ENCODE data around the gene MAP4K1.

The MAP4K1 gene

DNA sequence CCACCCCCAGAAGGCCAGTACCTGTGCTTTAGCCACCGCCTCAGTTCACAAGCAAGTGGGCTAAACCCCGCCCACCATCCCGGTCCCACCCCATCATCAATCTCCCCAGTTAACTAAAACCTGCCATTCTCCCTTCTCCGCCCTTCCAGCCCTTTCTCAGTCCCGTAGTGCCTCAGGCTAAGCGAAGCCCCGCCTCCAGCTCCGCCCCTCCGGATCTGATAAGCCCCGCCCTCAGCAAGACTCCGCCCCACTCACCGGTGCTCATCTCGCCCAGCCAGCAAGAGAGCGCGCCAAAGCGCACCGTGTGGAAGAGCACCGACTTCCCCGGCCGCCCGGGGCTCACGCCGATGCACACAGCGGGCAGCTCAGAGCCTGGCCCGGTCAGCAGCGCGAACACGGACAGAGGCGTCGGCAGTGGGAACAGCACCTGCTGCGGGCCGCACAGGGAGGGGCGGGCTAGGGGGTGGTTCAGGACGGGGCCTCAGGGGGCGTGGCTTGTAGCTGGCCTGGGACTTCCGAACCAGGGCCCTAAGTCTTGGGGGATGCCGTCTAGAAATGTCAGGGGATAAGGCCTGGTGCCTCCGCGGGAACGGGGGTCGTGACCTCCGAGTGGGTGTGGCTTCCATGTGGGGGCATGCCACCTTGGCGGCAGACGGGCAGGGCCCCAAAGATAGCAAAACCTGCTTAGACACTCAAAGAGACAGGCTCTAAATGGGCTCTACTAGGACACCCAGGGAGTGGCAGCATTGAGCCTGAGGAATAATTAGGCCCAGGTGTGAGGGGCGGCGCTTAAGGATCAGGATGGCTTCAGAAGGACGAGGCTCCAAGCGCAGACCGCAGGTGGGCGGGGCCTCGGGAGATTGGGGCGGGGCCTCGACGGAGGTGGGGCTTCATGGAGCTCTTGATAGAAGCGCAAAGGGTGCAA, 21.4 kb downstream of the MAP4K1 start:
- no peak overlapping the region for H3K4me2 ChIP-seq
- no peaks in the 10 kb centered on the region for H4K20me1 ChIP-seq (ENCODE audit: insufficient read depth)
- TF ChIP-seq, protein P1, sequence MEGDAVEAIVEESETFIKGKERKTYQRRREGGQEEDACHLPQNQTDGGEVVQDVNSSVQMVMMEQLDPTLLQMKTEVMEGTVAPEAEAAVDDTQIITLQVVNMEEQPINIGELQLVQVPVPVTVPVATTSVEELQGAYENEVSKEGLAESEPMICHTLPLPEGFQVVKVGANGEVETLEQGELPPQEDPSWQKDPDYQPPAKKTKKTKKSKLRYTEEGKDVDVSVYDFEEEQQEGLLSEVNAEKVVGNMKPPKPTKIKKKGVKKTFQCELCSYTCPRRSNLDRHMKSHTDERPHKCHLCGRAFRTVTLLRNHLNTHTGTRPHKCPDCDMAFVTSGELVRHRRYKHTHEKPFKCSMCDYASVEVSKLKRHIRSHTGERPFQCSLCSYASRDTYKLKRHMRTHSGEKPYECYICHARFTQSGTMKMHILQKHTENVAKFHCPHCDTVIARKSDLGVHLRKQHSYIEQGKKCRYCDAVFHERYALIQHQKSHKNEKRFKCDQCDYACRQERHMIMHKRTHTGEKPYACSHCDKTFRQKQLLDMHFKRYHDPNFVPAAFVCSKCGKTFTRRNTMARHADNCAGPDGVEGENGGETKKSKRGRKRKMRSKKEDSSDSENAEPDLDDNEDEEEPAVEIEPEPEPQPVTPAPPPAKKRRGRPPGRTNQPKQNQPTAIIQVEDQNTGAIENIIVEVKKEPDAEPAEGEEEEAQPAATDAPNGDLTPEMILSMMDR (conservative IDR thresholded peaks at IDR 0.05; ENCODE audit: low read depth, low read length): no peak
- no peaks in the 10 kb centered on the region for H3K4me1 ChIP-seq (ENCODE audit: low read depth, poor library complexity, severe bottlenecking)
- no peak overlapping the region for H3K9ac ChIP-seq
- no peak overlapping the region for H3K27ac ChIP-seq
- H2AFZ ChIP-seq (ENCODE audit: low read depth): no peak overlapping the region
- no peak overlapping the region for H3K4me3 ChIP-seq (IDR thresholded peaks at IDR 0.05; ENCODE audit: insufficient read depth, low read depth, low read length)
- H3K36me3 ChIP-seq (ENCODE audit: insufficient read depth): no peaks in the 10 kb centered on the region
- no peaks in the 10 kb centered on the region for H3K79me2 ChIP-seq (ENCODE audit: insufficient read depth, low read depth)
- no peaks in the 10 kb centered on the region for H3K27me3 ChIP-seq (ENCODE audit: insufficient read depth, low read depth)

DNA sequence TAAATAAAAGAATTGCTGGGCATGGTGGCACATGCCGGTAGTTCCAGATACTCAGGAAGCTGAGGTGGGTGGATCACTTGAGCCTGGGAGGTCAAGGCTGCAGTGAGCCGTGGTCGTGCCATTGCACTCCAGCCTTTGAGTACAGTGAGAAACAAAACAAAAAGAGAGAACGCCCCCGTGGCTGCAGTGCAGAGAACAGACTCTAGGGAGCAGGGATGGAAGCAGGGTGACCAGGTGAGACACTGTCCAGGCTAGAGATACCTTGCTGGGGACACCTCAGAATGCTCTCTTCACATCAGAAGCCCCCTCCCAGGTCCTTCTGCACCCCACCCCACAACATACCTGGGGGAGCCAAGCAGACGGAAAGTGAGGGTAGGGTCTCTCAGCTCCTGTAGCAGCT, 24.8 kb downstream of the MAP4K1 start:
- Histone ChIP-seq H3K27me3 (ENCODE audit: insufficient read depth, low read depth) (no peaks in the 10 kb centered on the region), H3K4me3 (IDR thresholded peaks at IDR 0.05; ENCODE audit: insufficient read depth, low read depth, low read length) (no peak overlapping the region), H3K4me2 (no peak overlapping the region), H3K36me3 (ENCODE audit: insufficient read depth) (no peaks in the 10 kb centered on the region), H3K4me1 (ENCODE audit: low read depth, poor library complexity, severe bottlenecking) (no peaks in the 10 kb centered on the region), H3K9ac (no peak overlapping the region), H4K20me1 (ENCODE audit: insufficient read depth) (no peaks in the 10 kb centered on the region), H3K79me2 (ENCODE audit: insufficient read depth, low read depth) (no peaks in the 10 kb centered on the region), H3K27ac (no peak overlapping the region), H2AFZ (ENCODE audit: low read depth) (no peak overlapping the region)
- TF ChIP-seq, protein P1 (conservative IDR thresholded peaks at IDR 0.05; ENCODE audit: low read depth, low read length): no peak

DNA sequence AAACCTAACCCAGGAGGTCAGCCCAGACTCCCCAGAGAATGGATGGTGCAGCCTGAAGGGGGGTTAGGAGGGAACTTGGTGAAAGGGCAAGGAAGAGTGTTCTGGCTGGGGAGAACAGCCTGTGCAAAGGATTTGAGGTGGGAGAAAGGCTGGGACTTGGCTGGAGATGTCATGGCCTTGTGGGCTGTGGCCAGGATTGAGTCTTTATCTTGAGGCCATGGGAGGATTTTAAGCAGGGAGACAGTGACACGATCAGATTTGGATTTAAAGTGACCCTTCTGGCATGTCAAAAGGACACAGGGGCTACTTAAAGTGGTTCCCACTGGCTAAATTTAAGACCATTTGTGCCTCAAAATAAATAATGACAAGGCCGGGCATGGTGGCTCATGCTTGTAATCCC, 29.7 kb downstream of the MAP4K1 start:
- Histone ChIP-seq H3K27me3 (ENCODE audit: insufficient read depth, low read depth) (no peaks in the 10 kb centered on the region), H2AFZ (ENCODE audit: low read depth) (no peak overlapping the region), H3K36me3 (ENCODE audit: insufficient read depth) (no peaks in the 10 kb centered on the region), H3K4me2 (no peak overlapping the region), H3K9ac (no peak overlapping the region), H3K4me3 (IDR thresholded peaks at IDR 0.05; ENCODE audit: insufficient read depth, low read depth, low read length) (no peak overlapping the region), H3K4me1 (ENCODE audit: low read depth, poor library complexity, severe bottlenecking) (peaks cover 12% of the 10 kb centered on the region), H3K27ac (no peak overlapping the region), H3K79me2 (ENCODE audit: insufficient read depth, low read depth) (no peaks in the 10 kb centered on the region), H4K20me1 (ENCODE audit: insufficient read depth) (no peaks in the 10 kb centered on the region)
- TF ChIP-seq, protein P1 (conservative IDR thresholded peaks at IDR 0.05; ENCODE audit: low read depth, low read length): no peak

DNA sequence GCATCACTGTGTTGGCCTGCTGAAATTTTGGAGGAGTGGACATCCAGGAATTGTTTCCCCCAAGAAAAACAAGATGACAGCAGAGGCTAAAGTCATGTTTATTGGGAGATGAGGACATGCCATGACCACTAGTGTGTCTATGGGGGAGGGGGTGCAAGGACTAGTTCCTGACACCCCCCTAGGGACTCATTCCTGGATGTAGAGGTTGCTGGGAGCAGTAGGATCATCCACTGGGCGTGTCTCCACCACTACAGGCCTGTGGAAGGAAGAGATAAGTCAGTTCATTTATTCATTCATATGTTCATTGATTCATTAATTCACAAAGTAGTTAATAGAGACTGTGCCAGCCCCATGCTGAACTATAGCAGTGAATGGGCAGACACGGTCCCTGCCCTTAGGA, 30.2 kb downstream of the MAP4K1 start:
- TF ChIP-seq, protein P1 (conservative IDR thresholded peaks at IDR 0.05; ENCODE audit: low read depth, low read length): no peak

More for the DNA sequence above, 30.2 kb downstream of the MAP4K1 start:
- no peak overlapping the region for H3K4me2 ChIP-seq
- no peaks in the 10 kb centered on the region for H3K36me3 ChIP-seq (ENCODE audit: insufficient read depth)
- H2AFZ ChIP-seq (ENCODE audit: low read depth): no peak overlapping the region
- H3K4me1 ChIP-seq (ENCODE audit: low read depth, poor library complexity, severe bottlenecking): peaks cover 12% of the 10 kb centered on the region
- H3K9ac ChIP-seq: no peak overlapping the region
- no peaks in the 10 kb centered on the region for H4K20me1 ChIP-seq (ENCODE audit: insufficient read depth)
- H3K79me2 ChIP-seq (ENCODE audit: insufficient read depth, low read depth): no peaks in the 10 kb centered on the region
- no peak overlapping the region for H3K27ac ChIP-seq
- no peak overlapping the region for H3K4me3 ChIP-seq (IDR thresholded peaks at IDR 0.05; ENCODE audit: insufficient read depth, low read depth, low read length)
- H3K27me3 ChIP-seq (ENCODE audit: insufficient read depth, low read depth): no peaks in the 10 kb centered on the region
